ENCODE data around the gene KCTD1. TPM values are rescaled to one million over a fixed set of nuclear protein-coding genes. Genes with fewer than 3 reads are reported as not detected.

Gene KCTD1
- total and polyA plus RNA-seq, 2 of the 8 experiments (the other 6 are each of a cell fraction or from before 2014, with no cell fraction given), result 7.7 to 14.0 TPM

GRCh38 chr18:26566874-26567555 is 18.7 kb upstream of the KCTD1 start (continued):
- TF ChIP-seq E2F6 (IDR thresholded peaks at IDR 0.05) (no peak), RFX5 (IDR thresholded peaks at IDR 0.05; ENCODE audit: borderline replicate concordance, low read depth, low read length) (no peak), RAD21 (IDR thresholded peaks at IDR 0.05 in 1 of 2, conservative IDR thresholded peaks at IDR 0.05 in 1 of 2; ENCODE audit: low read depth in 2 of 2, low read length in 2 of 2) (peak; percentile 31 to 46)

All from H1 (cell line).